22Rv1 (cell line): ENCODE results near the gene SLC35G3.
"Not testable (repeated sequence)": the region's sequence is repeated elsewhere in the genome, so short reads cannot be mapped to it uniquely, and the experiment has no call there.

Experiments used
- H3K27ac ChIP-seq: fragments of 450-650 bp; 2 replicates; pipeline ENCODE4 v1.5.1; 2017
- CTCF ChIP-seq: fragments of 450-650 bp; IDR thresholded peaks from 2 replicates; pipeline ENCODE4 v1.5.1; 2017; ENCODE audit warnings: mild to moderate bottlenecking
- ZFX ChIP-seq: fragments of 450-650 bp; IDR thresholded peaks from 2 replicates; pipeline ENCODE4 v1.6.1; 2017; ENCODE audit warnings: antibody characterized with exemption, borderline replicate concordance

Gene SLC35G3

DNA sequence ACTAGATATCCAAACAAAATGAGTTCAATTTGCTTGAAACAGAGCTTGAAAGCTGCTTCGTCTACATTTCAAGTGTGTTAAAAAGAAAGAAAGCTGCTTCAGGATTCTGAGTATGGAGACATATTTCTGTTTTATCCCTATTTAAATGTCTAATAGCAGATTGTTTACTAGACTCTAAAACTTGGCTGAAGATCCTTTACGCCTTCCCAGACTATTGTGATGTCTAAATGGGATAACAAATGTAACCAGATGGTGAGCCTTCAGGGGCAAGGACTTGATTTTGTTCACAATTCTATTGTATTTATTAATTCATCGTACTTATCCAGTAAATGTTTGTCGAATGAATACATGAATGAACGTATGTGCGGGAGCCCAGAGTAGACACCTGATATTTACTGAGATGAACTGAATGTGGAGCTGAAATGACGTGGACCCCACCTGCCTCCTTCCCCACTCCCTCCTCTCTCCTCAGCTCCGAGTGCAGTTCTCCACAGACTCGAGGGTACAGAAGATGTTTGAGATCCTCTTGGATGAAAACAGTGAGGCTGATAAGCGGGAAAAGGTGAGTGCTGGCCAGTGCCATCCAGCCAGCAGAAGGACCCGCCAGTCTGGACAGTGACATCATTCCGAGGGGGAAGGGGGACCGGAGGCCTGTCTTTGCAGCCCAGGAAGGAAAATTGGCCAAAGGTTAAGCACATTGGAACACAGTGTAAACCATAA is 41.6 kb downstream of the SLC35G3 start:
- H3K27ac ChIP-seq: no peak overlapping the region
- TF ChIP-seq CTCF (no peak), ZFX (no peak)

GRCh38 chr17:35151080-35151479 is 43.1 kb downstream of the SLC35G3 start:
- H3K27ac ChIP-seq: not testable (repeated sequence)

GRCh38 chr17:35149941-35150340 is 44.3 kb downstream of the SLC35G3 start:
- TF ChIP-seq CTCF: no peak
- TF ChIP-seq ZFX: no peak
- no peak overlapping the region for H3K27ac ChIP-seq

- no peak overlapping the region for H3K27ac ChIP-seq
- TF ChIP-seq ZFX (no peak), CTCF (no peak)
Observed at GRCh38 chr17:35148144-35148543, 46.0 kb downstream of the SLC35G3 start.

DNA sequence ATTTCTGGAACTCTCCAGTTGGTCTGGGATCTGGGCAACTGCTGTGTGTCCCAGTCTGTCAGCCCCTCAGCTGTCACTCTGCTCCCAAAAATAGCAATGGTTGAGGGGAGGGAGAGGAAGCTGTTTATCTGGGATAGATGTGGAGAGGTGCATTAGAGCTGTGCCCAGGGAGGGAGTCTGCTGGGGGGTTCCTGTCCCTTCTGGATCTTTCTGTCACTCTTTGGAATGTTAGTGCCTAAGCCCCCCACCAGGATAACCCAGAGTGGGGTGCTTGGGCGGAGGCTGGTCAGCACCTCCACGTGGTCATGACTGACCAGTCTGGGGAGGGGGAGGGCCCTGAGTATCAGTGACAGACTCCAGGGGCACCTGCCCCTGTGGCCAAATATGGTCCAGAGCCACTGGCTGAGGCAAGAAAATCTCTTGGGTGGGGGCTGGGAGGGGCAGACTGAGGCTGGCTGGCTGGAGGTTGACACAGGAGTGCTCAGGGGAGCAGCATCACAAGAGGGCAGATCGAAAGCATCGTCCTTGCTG is 46.8 kb downstream of the SLC35G3 start, which contains the start of gene UNC45B:
Gene UNC45B (plus strand): TSS at position 443 of the 531 bp plus-strand sequence. CDS start 447 bp downstream, outside the sequence.
- no peak within 1 kb of the TSS for H3K27ac ChIP-seq
- no peak for TF ChIP-seq ZFX
- no peak for TF ChIP-seq CTCF

DNA sequence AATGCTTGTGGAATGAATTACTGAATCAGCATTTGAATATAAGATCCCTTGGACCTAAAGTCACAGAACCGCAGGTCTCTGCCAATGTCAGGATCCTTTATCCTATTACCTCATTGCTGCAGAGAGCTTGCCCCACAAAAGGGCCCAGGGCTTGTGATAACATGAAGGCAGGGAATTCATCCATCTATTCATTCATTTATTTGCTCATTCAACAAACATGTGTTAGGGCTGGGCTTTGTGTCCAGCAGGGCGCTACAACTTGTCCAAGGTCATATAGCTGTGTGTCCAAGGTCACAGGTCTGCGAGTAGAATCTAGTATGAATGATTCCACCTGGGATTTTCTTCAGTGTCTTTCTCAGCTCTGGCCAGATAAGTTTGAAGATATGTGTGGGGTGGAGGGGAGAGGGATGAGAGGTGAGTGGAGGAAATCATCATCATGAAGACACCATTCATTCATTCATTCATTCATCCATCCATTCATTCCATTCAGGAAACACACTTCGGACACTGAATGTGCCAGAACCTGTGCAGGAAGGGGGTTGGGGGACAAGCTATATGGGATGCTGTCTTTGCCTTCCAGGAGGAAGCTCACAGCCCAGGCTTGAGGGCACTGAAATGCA is 47.9 kb downstream of the SLC35G3 start:
- TF ChIP-seq CTCF (no peak), ZFX (no peak)

DNA sequence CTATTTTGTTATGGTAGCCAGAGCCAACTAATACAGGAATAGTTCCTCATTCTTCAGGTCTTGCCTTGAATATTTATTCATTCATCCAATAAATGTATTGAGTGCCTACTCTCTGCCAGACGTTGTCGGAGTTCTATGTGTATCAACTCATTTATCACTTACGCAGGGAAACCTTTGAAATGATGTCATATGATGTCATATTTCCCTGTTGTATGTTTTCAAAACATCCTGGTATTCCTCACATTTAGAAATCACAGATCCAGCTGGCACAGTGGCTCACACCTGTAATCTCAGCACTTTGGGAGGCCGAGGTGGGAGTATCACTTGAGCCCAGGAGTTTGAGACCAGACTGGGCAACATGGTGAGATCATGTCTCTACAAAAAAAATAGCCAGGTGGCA is 49.4 kb downstream of the SLC35G3 start:
- no peak overlapping the region for H3K27ac ChIP-seq
- TF ChIP-seq CTCF: no peak
- TF ChIP-seq ZFX: no peak

More for the DNA sequence above, 47.9 kb downstream of the SLC35G3 start:
- H3K27ac ChIP-seq: no peak overlapping the region
